ENCODE measurements around the gene STK11. TPM values are rescaled to one million over a fixed set of nuclear protein-coding genes. Genes with fewer than 3 reads are reported as not detected.

Gene STK11
- total RNA-seq, 1 donor from 2014 or later = 71.8 TPM

DNA sequence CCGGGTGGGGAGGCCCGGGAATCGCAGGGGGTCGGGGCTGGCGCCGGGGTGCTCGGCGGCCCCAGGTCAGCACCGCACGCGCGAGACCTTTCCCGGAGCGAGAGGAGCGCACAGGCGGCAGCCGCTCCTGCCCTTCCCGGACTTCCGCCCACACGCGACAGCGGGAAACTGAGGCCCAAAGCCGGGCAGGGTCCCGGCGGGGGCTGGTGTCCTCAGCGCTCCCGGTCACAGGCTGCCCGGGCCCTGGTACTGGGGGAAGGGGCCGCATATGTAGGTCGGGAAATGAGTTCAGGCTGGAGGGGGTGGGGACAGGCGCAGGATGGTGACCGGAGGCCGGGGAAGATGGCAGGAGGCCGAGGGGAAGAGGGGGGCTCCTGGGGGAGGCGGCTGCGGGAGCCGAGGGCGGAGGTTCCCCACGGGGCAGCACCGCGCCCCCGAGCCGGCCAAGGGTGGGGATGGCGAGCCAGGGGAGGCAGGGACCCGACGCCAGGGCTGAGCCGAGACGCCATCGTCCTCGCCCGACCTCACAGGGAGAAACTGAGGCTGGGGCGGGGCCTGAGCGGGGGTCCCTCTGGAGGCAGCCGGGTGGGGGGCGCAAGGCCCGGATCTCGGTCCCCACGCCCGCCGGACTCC is 31.6 kb downstream of the STK11 start:
- peak overlapping the region; percentile 58 for H3K4me3 Mint-ChIP-seq
- no peak for TF ChIP-seq CTCF (IDR thresholded peaks at IDR 0.05; ENCODE audit: unreplicated experiment)
- no peaks in the 10 kb centered on the region for H3K9me3 Mint-ChIP-seq
- H3K4me1 Mint-ChIP-seq = peaks cover 27% of the 10 kb centered on the region
- no peaks in the 10 kb centered on the region for H3K36me3 Mint-ChIP-seq
- no peak overlapping the region for H3K27ac Mint-ChIP-seq
- no peak for DNase-seq (ENCODE audit: low spot score in 2 of 2, unreplicated experiment in 2 of 2)
- H3K27me3 Mint-ChIP-seq (ENCODE audit: low read depth) = no peaks in the 10 kb centered on the region

DNA sequence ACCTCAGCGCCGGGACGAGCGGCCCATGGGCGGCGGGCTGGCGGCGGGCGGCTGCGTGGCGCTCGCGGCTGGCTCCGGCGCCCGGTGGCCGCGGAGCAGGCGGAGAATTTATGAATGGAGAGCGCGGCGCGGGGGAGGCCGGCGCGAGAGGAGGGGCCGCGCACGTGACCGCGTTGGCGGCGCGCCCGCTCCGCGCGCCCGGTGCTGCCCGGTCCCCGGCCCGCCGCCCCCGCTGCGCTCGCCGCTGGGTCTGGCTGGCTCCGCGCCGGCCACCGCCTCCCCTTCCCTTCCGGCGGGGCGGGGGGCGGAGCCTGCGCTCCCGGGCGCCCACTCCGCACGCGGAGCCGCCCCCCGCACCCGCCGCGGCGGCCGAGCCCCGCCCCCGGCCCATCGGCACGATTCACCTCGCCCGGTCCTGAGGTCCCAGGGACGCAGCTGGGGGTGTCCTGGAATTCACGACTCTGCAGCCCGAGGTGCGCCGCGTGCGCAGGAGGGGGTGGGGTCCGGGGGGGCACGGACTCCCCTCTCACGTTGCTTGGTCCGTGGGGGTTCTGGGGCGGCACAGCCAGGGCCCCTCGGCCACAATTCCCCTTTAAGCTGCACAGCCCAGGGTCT is 32.3 kb downstream of the STK11 start, which contains the start of gene CBARP:
CBARP (minus strand) TSS at position 252 of the 615 bp plus-strand sequence. CDS start 1,905 bp downstream, outside the sequence.
- H3K4me1 Mint-ChIP-seq = peaks cover 23% of the 10 kb centered on the region
- H3K27me3 Mint-ChIP-seq (ENCODE audit: low read depth) = no peaks in the 10 kb centered on the region

GRCh38 chr19:1238369-1239303 is 33.1 kb downstream of the STK11 start:
- no peaks in the 10 kb centered on the region for H3K36me3 Mint-ChIP-seq
- no peaks in the 10 kb centered on the region for H3K27me3 Mint-ChIP-seq (ENCODE audit: low read depth)
- H3K4me3 Mint-ChIP-seq = peak overlapping the region; percentile 72
- H3K4me1 Mint-ChIP-seq = peaks cover 20% of the 10 kb centered on the region
- TF ChIP-seq CTCF (IDR thresholded peaks at IDR 0.05; ENCODE audit: unreplicated experiment) = no peak
- H3K27ac Mint-ChIP-seq = peak overlapping the region; percentile 80
- no peak for DNase-seq (ENCODE audit: low spot score in 2 of 2, unreplicated experiment in 2 of 2)
- no peaks in the 10 kb centered on the region for H3K9me3 Mint-ChIP-seq

More for the DNA sequence above, 32.3 kb downstream of the STK11 start, which contains the start of gene CBARP:
- Mint-ChIP-seq H3K36me3 (no peaks in the 10 kb centered on the region), H3K27ac (peak within 1 kb of the TSS; percentile 80), H3K9me3 (no peaks in the 10 kb centered on the region), H3K4me3 (peak within 1 kb of the TSS; percentile 72)
- no peak for DNase-seq (ENCODE audit: low spot score in 2 of 2, unreplicated experiment in 2 of 2)
- no peak for TF ChIP-seq CTCF (IDR thresholded peaks at IDR 0.05; ENCODE audit: unreplicated experiment)

GRCh38 chr19:1239420-1239795 is 33.8 kb downstream of the STK11 start:
- Mint-ChIP-seq H3K9me3 (no peaks in the 10 kb centered on the region), H3K4me1 (peaks cover 21% of the 10 kb centered on the region), H3K27me3 (ENCODE audit: low read depth) (no peaks in the 10 kb centered on the region), H3K27ac (peak overlapping the region; percentile 80), H3K4me3 (peak overlapping the region; percentile 72), H3K36me3 (no peaks in the 10 kb centered on the region)
- TF ChIP-seq CTCF (IDR thresholded peaks at IDR 0.05; ENCODE audit: unreplicated experiment) = no peak
- DNase-seq (ENCODE audit: low spot score in 2 of 2, unreplicated experiment in 2 of 2) = no peak

- peak; percentile 96 to 97 for DNase-seq (ENCODE audit: low spot score in 2 of 2, unreplicated experiment in 2 of 2)
- H3K4me1 Mint-ChIP-seq = peaks cover 24% of the 10 kb centered on the region
- H3K9me3 Mint-ChIP-seq = no peaks in the 10 kb centered on the region
- peak overlapping the region; percentile 80 for H3K27ac Mint-ChIP-seq
- H3K4me3 Mint-ChIP-seq = peak overlapping the region; percentile 72
- TF ChIP-seq CTCF (IDR thresholded peaks at IDR 0.05; ENCODE audit: unreplicated experiment) = peak; percentile 88
- H3K36me3 Mint-ChIP-seq = no peaks in the 10 kb centered on the region
- no peaks in the 10 kb centered on the region for H3K27me3 Mint-ChIP-seq (ENCODE audit: low read depth)
These were observed 34.5 kb downstream of the STK11 start for GRCh38 chr19:1239796-1240737.
